ENCODE measurements around the gene FAM184A. TPM values are rescaled to one million over a fixed set of nuclear protein-coding genes. Genes with fewer than 3 reads are reported as not detected.

Gene FAM184A
- total and polyA plus RNA-seq, 8 donors, result 1.8 to 6.4 (median 3.0) TPM

- peak; percentile 68 to 80 (median 76) for ATAC-seq
- DNase-seq, result peak; percentile 45 to 84 (median 52)
- Histone ChIP-seq H3K27ac (peak overlapping the region; percentile 17 to 64 (median 48)), H3K36me3 (no peaks in the 10 kb centered on the region), H3K27me3 (no peaks in the 10 kb centered on the region), H3K4me1 (peaks cover 0 to 14% (median 3%) of the 10 kb centered on the region in 3 donors), H3K4me3 (peak overlapping the region; percentile 52 to 85 (median 73)), H3K9me3 (no peaks in the 10 kb centered on the region)
- TF ChIP-seq CTCF (IDR thresholded peaks at IDR 0.05), result peak in 1 of 4 donors; percentile 14
- no peak for FAIRE-seq
- 1% methylated on average over 41 to 43 of the region's 43 CpGs for WGBS, 2 donors
- intact Hi-C loops (cut with DNase I), result no loop called here
These were observed 655 bp downstream of the FAM184A start for GRCh38 chr6:119077643-119078375.

- WGBS, 2 donors, result 13 to 21% methylated on average over 3 of the region's 3 CpGs
- Histone ChIP-seq H3K4me3 (peak overlapping the region; percentile 52 to 85 (median 73)), H3K27me3 (no peaks in the 10 kb centered on the region), H3K9me3 (no peaks in the 10 kb centered on the region), H3K4me1 (peaks cover 0 to 14% (median 3%) of the 10 kb centered on the region in 3 donors), H3K36me3 (no peaks in the 10 kb centered on the region), H3K27ac (peak overlapping the region in 1 of 4 donors; percentile 22)
- FAIRE-seq, result no peak
- intact Hi-C loops (cut with DNase I), result no loop called here
- TF ChIP-seq CTCF (IDR thresholded peaks at IDR 0.05), result no peak
- DNase-seq, result no peak
- ATAC-seq, result no peak
These were observed 1.1 kb downstream of the FAM184A start for GRCh38 chr6:119077391-119077642.

GRCh38 chr6:119076576-119077390, 1.7 kb downstream of the FAM184A start:
- H3K4me3 ChIP-seq, result peak overlapping the region in 2 of 4 donors; percentile 82 to 85
- TF ChIP-seq CTCF (IDR thresholded peaks at IDR 0.05), result no peak
- no peaks in the 10 kb centered on the region for H3K9me3 ChIP-seq
- WGBS, 2 donors, result 55 to 61% methylated on average over 7 of the region's 7 CpGs
- intact Hi-C loops (cut with DNase I), result no loop called here
- no peaks in the 10 kb centered on the region for H3K36me3 ChIP-seq
- FAIRE-seq, result no peak
- peaks cover 0 to 14% (median 3%) of the 10 kb centered on the region in 3 donors for H3K4me1 ChIP-seq
- no peaks in the 10 kb centered on the region for H3K27me3 ChIP-seq
- DNase-seq, result no peak
- peak overlapping the region in 1 of 4 donors; percentile 22 for H3K27ac ChIP-seq
- ATAC-seq, result no peak

- no peak overlapping the region for H3K4me3 ChIP-seq
These were observed 2.3 kb downstream of the FAM184A start for GRCh38 chr6:119076173-119076572.

More at GRCh38 chr6:119076173-119076572, 2.3 kb downstream of the FAM184A start:
- FAIRE-seq (no peak), ATAC-seq (no peak), DNase-seq (no peak)
- intact Hi-C loops (cut with DNase I), result no loop called here
- TF ChIP-seq CTCF (IDR thresholded peaks at IDR 0.05), result no peak
- Histone ChIP-seq H3K4me1 (peaks cover 0 to 14% (median 3%) of the 10 kb centered on the region in 3 donors), H3K9me3 (no peaks in the 10 kb centered on the region), H3K27me3 (no peaks in the 10 kb centered on the region), H3K36me3 (no peaks in the 10 kb centered on the region), H3K27ac (no peak overlapping the region)
- WGBS, 2 donors, result 73 to 81% methylated on average over 5 of the region's 5 CpGs

Data from pancreas (tissue), 10 donors.